Measurements from ENCODE around the gene SORCS2. TPM values are rescaled to one million over a fixed set of nuclear protein-coding genes. Genes with fewer than 3 reads are reported as not detected.
A peak's percentile ranks its signal among the peaks of the same experiment; 100 is the strongest.

Gene SORCS2
- total and polyA plus RNA-seq, 2 of the 13 experiments (the other 11 are each of a cell fraction or from before 2014, with no cell fraction given), result 0.82 to 1.0 TPM

DNA sequence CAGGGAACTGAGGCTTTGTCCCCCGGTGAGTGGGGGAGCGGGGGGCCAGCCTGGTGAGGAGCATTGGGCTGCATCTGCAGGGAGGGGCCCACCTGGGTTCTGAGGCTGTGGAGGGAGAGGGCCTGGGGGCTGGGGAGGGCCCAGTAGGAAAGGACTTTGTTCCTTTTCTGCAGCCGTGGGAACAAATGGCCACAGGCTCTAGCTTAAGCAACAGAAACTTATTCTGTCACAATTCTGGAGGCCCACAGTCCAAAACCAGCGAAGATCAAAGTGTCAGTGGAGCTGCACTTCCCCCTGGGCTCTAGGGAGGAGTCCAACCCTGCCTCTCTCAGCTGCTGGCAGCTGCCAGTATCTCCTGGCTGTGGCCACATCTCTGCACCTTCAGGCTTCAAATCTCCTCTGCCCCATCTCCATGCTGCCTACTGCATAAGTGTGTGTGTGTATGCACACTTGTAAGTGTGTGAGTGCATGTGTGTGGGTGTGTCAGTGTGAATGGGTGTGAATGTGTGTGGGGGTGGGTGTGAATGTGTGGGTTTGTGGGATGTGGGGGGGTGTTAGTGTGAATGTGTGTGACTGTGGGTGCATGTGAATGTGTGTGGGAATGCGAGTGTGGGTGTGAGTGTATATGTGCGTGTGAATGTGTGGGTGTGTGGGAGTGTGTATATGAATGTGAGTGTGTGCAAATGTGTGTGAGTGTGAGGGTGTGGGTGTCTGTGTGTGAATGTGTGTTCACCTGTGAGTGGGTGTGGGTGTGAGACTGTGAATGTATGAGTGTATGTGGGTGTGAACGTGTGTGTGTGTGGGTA, 446.8 kb downstream of the SORCS2 start (continued):
- TF ChIP-seq TRIM24 (CRISPR knock-in tag; IDR thresholded peaks at IDR 0.05) (no peak), FIP1L1 (IDR thresholded peaks at IDR 0.05; ENCODE audit: borderline replicate concordance, insufficient read depth, low read depth, low read length) (no peak), FOXA3 (CRISPR knock-in tag; IDR thresholded peaks at IDR 0.05) (0 out of 2 replicates have a peak, but pooled peaks have one; percentile 41), ZNF256 (CRISPR knock-in tag; conservative IDR thresholded peaks at IDR 0.05) (no peak), ARNT (IDR thresholded peaks at IDR 0.05) (no peak), CBFB (CRISPR knock-in tag; IDR thresholded peaks at IDR 0.05) (no peak), NR2C2 (CRISPR knock-in tag; IDR thresholded peaks at IDR 0.05; ENCODE audit: borderline replicate concordance) (0 out of 2 replicates have a peak, but pooled peaks have one; percentile 23), ZNF12 (CRISPR knock-in tag; IDR thresholded peaks at IDR 0.05) (no peak), ZNF501 (CRISPR knock-in tag; IDR thresholded peaks at IDR 0.05) (no peak), PHF8 (CRISPR knock-in tag; IDR thresholded peaks at IDR 0.05) (no peak), KDM2A (CRISPR knock-in tag; IDR thresholded peaks at IDR 0.05; ENCODE audit: borderline replicate concordance, low read depth) (no peak), ZNF672 (CRISPR knock-in tag; IDR thresholded peaks at IDR 0.05) (no peak), HMGA1 (CRISPR knock-in tag; conservative IDR thresholded peaks at IDR 0.05) (no peak), ZNF891 (CRISPR knock-in tag; IDR thresholded peaks at IDR 0.05) (no peak), ZNF24 (IDR thresholded peaks at IDR 0.05) (no peak), SALL2 (CRISPR knock-in tag; IDR thresholded peaks at IDR 0.05) (no peak), ZNF747 (CRISPR knock-in tag; IDR thresholded peaks at IDR 0.05; ENCODE audit: borderline replicate concordance) (no peak), ZNF589 (CRISPR knock-in tag; conservative IDR thresholded peaks at IDR 0.05) (peak; percentile 79; the same call in 1 of the 2 replicates), ZNF496 (CRISPR knock-in tag; IDR thresholded peaks at IDR 0.05; ENCODE audit: insufficient replicate concordance) (no peak), ZNF83 (CRISPR knock-in tag; IDR thresholded peaks at IDR 0.05; ENCODE audit: borderline replicate concordance) (no peak), JUNB (CRISPR knock-in tag; IDR thresholded peaks at IDR 0.05; ENCODE audit: borderline replicate concordance) (no peak), KAT7 (CRISPR knock-in tag; IDR thresholded peaks at IDR 0.05; ENCODE audit: borderline replicate concordance) (no peak), NR3C1 (CRISPR knock-in tag; IDR thresholded peaks at IDR 0.05) (no peak), CBX2 (IDR thresholded peaks at IDR 0.05; ENCODE audit: low read depth, low read length) (no peak), CBX2 (CRISPR knock-in tag; IDR thresholded peaks at IDR 0.05; ENCODE audit: low read depth) (no peak), DR1 (CRISPR knock-in tag; IDR thresholded peaks at IDR 0.05) (no peak), REPIN1 (CRISPR knock-in tag; IDR thresholded peaks at IDR 0.05; ENCODE audit: borderline replicate concordance, low read depth) (no peak; the same call in 1 of the 2 replicates), ZNF335 (CRISPR knock-in tag; IDR thresholded peaks at IDR 0.05) (no peak)
- TF ChIP-seq, protein P1, sequence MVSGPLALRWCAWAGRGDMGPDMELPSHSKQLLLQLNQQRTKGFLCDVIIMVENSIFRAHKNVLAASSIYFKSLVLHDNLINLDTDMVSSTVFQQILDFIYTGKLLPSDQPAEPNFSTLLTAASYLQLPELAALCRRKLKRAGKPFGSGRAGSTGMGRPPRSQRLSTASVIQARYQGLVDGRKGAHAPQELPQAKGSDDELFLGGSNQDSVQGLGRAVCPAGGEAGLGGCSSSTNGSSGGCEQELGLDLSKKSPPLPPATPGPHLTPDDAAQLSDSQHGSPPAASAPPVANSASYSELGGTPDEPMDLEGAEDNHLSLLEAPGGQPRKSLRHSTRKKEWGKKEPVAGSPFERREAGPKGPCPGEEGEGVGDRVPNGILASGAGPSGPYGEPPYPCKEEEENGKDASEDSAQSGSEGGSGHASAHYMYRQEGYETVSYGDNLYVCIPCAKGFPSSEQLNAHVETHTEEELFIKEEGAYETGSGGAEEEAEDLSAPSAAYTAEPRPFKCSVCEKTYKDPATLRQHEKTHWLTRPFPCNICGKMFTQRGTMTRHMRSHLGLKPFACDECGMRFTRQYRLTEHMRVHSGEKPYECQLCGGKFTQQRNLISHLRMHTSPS (CRISPR knock-in tag; IDR thresholded peaks at IDR 0.05; ENCODE audit: low read depth), result peak; percentile 49; the same call in 1 of the 2 replicates
- TF ChIP-seq, protein P2, sequence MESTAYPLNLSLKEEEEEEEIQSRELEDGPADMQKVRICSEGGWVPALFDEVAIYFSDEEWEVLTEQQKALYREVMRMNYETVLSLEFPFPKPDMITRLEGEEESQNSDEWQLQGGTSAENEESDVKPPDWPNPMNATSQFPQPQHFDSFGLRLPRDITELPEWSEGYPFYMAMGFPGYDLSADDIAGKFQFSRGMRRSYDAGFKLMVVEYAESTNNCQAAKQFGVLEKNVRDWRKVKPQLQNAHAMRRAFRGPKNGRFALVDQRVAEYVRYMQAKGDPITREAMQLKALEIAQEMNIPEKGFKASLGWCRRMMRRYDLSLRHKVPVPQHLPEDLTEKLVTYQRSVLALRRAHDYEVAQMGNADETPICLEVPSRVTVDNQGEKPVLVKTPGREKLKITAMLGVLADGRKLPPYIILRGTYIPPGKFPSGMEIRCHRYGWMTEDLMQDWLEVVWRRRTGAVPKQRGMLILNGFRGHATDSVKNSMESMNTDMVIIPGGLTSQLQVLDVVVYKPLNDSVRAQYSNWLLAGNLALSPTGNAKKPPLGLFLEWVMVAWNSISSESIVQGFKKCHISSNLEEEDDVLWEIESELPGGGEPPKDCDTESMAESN (CRISPR knock-in tag; conservative IDR thresholded peaks at IDR 0.05), result no peak
